ENCODE results near the gene PABPC1L2A. TPM values are rescaled to one million over a fixed set of nuclear protein-coding genes. Genes with fewer than 3 reads are reported as not detected.
"Not testable (repeated sequence)": the region's sequence is repeated elsewhere in the genome, so short reads cannot be mapped to it uniquely, and the experiment has no call there.

PABPC1L2A gene
- total RNA-seq (not detected), polyA plus RNA-seq (not detected)
- long read RNA-seq, donor 1, result 0 reads
- long read RNA-seq, donor 2, result 0 reads
- long read RNA-seq, donor 3, result 0 reads

- H3K9me3 ChIP-seq; H3K4me1 ChIP-seq (ENCODE audit: insufficient read depth); H3K27ac ChIP-seq; DNase-seq; H3K27me3 ChIP-seq; H3K4me3 ChIP-seq; intact Hi-C loops (cut with DNase I); H3K36me3 ChIP-seq: not testable (repeated sequence)
- WGBS, 3 donors, result 28 to 76% methylated on average over 21 to 22 of the region's 45 CpGs; no CpG with 5 or more reads in 1 of the 3 donors
Measured at GRCh38 chrX:73079024-73079562, at the start of gene PABPC1L2A. TSS of gene PABPC1L2A (minus strand) at chrX:73079512. CDS start at chrX:73079386, 126 bp downstream.

- Histone ChIP-seq H3K27ac (no peak overlapping the region), H3K4me1 (ENCODE audit: insufficient read depth) (no peaks in the 10 kb centered on the region), H3K36me3 (no peaks in the 10 kb centered on the region), H3K27me3 (no peaks in the 10 kb centered on the region), H3K9me3 (no peaks in the 10 kb centered on the region), H3K4me3 (no peak overlapping the region)
- intact Hi-C loops (cut with DNase I), result no loop called here
- no peak for TF ChIP-seq POLR2A (IDR thresholded peaks at IDR 0.05)
- TF ChIP-seq CTCF (IDR thresholded peaks at IDR 0.05), result no peak
- TF ChIP-seq EP300 (IDR thresholded peaks at IDR 0.05), result no peak
- 44 to 62% (median 48%) methylated on average over 23 of the region's 23 CpGs for WGBS, 3 donors
- no peak for DNase-seq
Measured at GRCh38 chrX:73127700-73128241, 48.5 kb upstream of the PABPC1L2A start.

GRCh38 chrX:73126240-73126639 lies 46.9 kb upstream of the PABPC1L2A start:
- H3K27ac ChIP-seq, result no peak overlapping the region
- H3K27me3 ChIP-seq, result no peaks in the 10 kb centered on the region
- no peaks in the 10 kb centered on the region for H3K36me3 ChIP-seq
- TF ChIP-seq CTCF (IDR thresholded peaks at IDR 0.05) (no peak), EP300 (IDR thresholded peaks at IDR 0.05) (no peak), POLR2A (IDR thresholded peaks at IDR 0.05) (no peak)
- WGBS, 3 donors, result 79 to 85% (median 83%) methylated on average over 6 of the region's 6 CpGs
- intact Hi-C loops (cut with DNase I), result no loop called here
- no peak for DNase-seq
- H3K4me3 ChIP-seq, result no peak overlapping the region
- no peaks in the 10 kb centered on the region for H3K4me1 ChIP-seq (ENCODE audit: insufficient read depth)
- no peaks in the 10 kb centered on the region for H3K9me3 ChIP-seq

GRCh38 chrX:73099505-73099904 lies 20.2 kb upstream of the PABPC1L2A start:
- H3K27me3 ChIP-seq; H3K4me1 ChIP-seq (ENCODE audit: insufficient read depth); H3K4me3 ChIP-seq; H3K36me3 ChIP-seq; H3K9me3 ChIP-seq; H3K27ac ChIP-seq; intact Hi-C loops (cut with DNase I); DNase-seq: not testable (repeated sequence)
- 77 to 86% (median 85%) methylated on average over 9 of the region's 9 CpGs for WGBS, 3 donors

- H3K4me1 ChIP-seq (ENCODE audit: insufficient read depth); H3K27ac ChIP-seq; H3K27me3 ChIP-seq; H3K36me3 ChIP-seq; DNase-seq; H3K4me3 ChIP-seq; H3K9me3 ChIP-seq; intact Hi-C loops (cut with DNase I): not testable (repeated sequence)
- WGBS, 3 donors, result 13 to 29% (median 19%) methylated on average over 1 of the region's 1 CpG
Measured at GRCh38 chrX:73086766-73087165, 7.5 kb upstream of the PABPC1L2A start.

GRCh38 chrX:73079884-73080283 lies 572 bp upstream of the PABPC1L2A start:
- H3K36me3 ChIP-seq; H3K4me1 ChIP-seq (ENCODE audit: insufficient read depth); intact Hi-C loops (cut with DNase I); H3K4me3 ChIP-seq; H3K27ac ChIP-seq; H3K9me3 ChIP-seq; DNase-seq; H3K27me3 ChIP-seq: not testable (repeated sequence)
- WGBS, 3 donors, result no CpG with 5 or more reads among the region's 44 CpGs

- H3K27me3 ChIP-seq; intact Hi-C loops (cut with DNase I); H3K4me1 ChIP-seq (ENCODE audit: insufficient read depth); H3K27ac ChIP-seq; H3K4me3 ChIP-seq; H3K36me3 ChIP-seq; DNase-seq; H3K9me3 ChIP-seq: not testable (repeated sequence)
- no CpG with 5 or more reads among the region's 19 CpGs for WGBS, 3 donors
Measured at GRCh38 chrX:73078597-73078996, 715 bp downstream of the PABPC1L2A start.
